Lung (tissue), 12 donors: ENCODE data around the gene TMEM98. TPM values are rescaled to one million over a fixed set of nuclear protein-coding genes. Genes with fewer than 3 reads are reported as not detected.
"Not testable (repeated sequence)": the region's sequence is repeated elsewhere in the genome, so short reads cannot be mapped to it uniquely, and the experiment has no call there.

ENCODE experiments used
- ATAC-seq: fragments of 200-7000 bp; cut with Tn5 transposase; one replicate; pipeline ENCODE4 v1.9.1; 2020; ENCODE audit warnings: moderate number of reproducible peaks; ENCODE audit not compliant: insufficient read depth, low FRiP score
- DNase-seq, 3 donors: peaks; one replicate each; pipeline ENCODE4 v3.0.0-alpha.2; 2013 to 2017
- H3K27ac ChIP-seq, 2 donors: one replicate each; pipeline ENCODE4 v1.5.1; 2013; ENCODE audit warnings: mild to moderate bottlenecking in 2 of 2, moderate library complexity in 2 of 2, control low read depth in 1 of 2, inconsistent platforms in 1 of 2, low read depth in 1 of 2, low read length in 1 of 2
- H3K27me3 ChIP-seq, 3 donors: one replicate each; pipeline ENCODE4 v1.5.1; 2013; ENCODE audit warnings: low read length in 2 of 3; ENCODE audit not compliant: control insufficient read depth in 3 of 3, insufficient read depth in 3 of 3
- H3K36me3 ChIP-seq, 4 donors: one replicate each; pipeline ENCODE4 v1.5.1; 2013; ENCODE audit warnings: low read length in 4 of 4, mild to moderate bottlenecking in 1 of 4, moderate library complexity in 1 of 4; ENCODE audit not compliant: control insufficient read depth in 4 of 4, insufficient read depth in 4 of 4
- H3K4me1 ChIP-seq, 5 donors: one replicate each; pipeline ENCODE4 v1.5.1; 2013; ENCODE audit warnings: low read length in 5 of 5, mild to moderate bottlenecking in 2 of 5, moderate library complexity in 1 of 5; ENCODE audit not compliant: control insufficient read depth in 5 of 5, insufficient read depth in 5 of 5
- H3K4me3 ChIP-seq: one replicate; pipeline ENCODE4 v1.5.1; 2013; ENCODE audit warnings: mild to moderate bottlenecking, control low read depth, moderate library complexity
- H3K9ac ChIP-seq, 2 donors: one replicate each; pipeline ENCODE4 v1.5.1; 2013; ENCODE audit warnings: low read length in 2 of 2, control low read depth in 1 of 2; ENCODE audit not compliant: insufficient read depth in 1 of 2
- H3K9me3 ChIP-seq, 4 donors: one replicate each; pipeline ENCODE4 v1.5.1; 2013; ENCODE audit warnings: low read length in 3 of 4, mild to moderate bottlenecking in 1 of 4, moderate library complexity in 1 of 4; ENCODE audit not compliant: control insufficient read depth in 4 of 4, insufficient read depth in 3 of 4
- WGBS, 2 donors: extraction: QIAGEN DNeasy Blood & Tissue Kit; methylation state at CpG; one replicate each; pipeline ENCODE4 v1.1.7; 2013; 5-methylcytosine and 5-hydroxymethylcytosine counted together
- polyA plus RNA-seq, 2 donors: library from polyadenylated mRNA; stranded (reverse); fragments of 200-250 nt; gene quantifications; one replicate each; pipeline ENCODE4 v1.2.1, GENCODE V29; 2013
- total RNA-seq, 2 donors: library from RNA; depleted of rRNA in 1 of 2; stranded (reverse); fragments of >200 nt in 1 of 2; gene quantifications; one replicate each; pipeline ENCODE4 v1.2.1, GENCODE V29; 2014 to 2021
- TF ChIP-seq, protein P1 (sequence below): IDR thresholded peaks from 2 replicates; pipeline ENCODE4 v1.5.1; 2012; ENCODE audit warnings: mild to moderate bottlenecking; ENCODE audit errors: control extremely low read depth, extremely low read depth
- donor health status: control.
- donor health status: control.
- donor health status: Bipolar disorder and iron deficiency.
- donor health status: healthy.
- donor health status: DM: yes; HTN: yes; CAD: no.

TMEM98 gene
- total and polyA plus RNA-seq, 4 donors: 28.4 to 176 (median 46.3) TPM

DNA sequence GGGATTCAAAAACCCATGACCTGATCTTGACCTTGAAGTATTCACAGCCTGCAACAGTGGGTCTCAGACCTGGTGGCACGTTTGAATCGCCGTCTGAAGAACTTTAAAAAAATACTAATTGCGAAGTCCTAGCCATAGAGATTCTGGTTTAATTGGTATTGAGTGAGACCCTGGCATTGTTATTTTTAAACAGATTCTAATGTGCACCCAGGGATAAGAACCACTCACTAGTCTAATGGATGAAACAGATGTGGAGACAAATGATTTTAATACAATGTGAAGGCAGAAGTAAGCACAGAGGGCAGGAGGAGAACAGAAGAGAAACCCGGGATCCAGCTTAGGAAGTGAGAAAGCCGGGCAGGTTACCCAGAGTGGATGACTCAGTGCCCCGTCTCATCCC, 21.2 kb downstream of the TMEM98 start:
- Histone ChIP-seq H3K27me3 (no peaks in the 10 kb centered on the region), H3K4me3 (no peak overlapping the region), H3K36me3 (no peaks in the 10 kb centered on the region), H3K27ac (no peak overlapping the region), H3K9ac (no peak overlapping the region), H3K4me1 (peaks cover 0 to 5% (median 4%) of the 10 kb centered on the region in 5 donors), H3K9me3 (no peaks in the 10 kb centered on the region)
- TF ChIP-seq, protein P1, sequence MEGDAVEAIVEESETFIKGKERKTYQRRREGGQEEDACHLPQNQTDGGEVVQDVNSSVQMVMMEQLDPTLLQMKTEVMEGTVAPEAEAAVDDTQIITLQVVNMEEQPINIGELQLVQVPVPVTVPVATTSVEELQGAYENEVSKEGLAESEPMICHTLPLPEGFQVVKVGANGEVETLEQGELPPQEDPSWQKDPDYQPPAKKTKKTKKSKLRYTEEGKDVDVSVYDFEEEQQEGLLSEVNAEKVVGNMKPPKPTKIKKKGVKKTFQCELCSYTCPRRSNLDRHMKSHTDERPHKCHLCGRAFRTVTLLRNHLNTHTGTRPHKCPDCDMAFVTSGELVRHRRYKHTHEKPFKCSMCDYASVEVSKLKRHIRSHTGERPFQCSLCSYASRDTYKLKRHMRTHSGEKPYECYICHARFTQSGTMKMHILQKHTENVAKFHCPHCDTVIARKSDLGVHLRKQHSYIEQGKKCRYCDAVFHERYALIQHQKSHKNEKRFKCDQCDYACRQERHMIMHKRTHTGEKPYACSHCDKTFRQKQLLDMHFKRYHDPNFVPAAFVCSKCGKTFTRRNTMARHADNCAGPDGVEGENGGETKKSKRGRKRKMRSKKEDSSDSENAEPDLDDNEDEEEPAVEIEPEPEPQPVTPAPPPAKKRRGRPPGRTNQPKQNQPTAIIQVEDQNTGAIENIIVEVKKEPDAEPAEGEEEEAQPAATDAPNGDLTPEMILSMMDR: no peak
- 70 to 82% methylated on average over 7 of the region's 7 CpGs for WGBS, 2 donors
- DNase-seq: no peak
- no peak for ATAC-seq

GRCh38 chr17:32952491-32952890, 24.5 kb downstream of the TMEM98 start:
- not testable (repeated sequence) for H3K9me3 ChIP-seq, H3K4me3 ChIP-seq, ATAC-seq, H3K27me3 ChIP-seq, H3K27ac ChIP-seq, H3K9ac ChIP-seq, H3K4me1 ChIP-seq, DNase-seq, H3K36me3 ChIP-seq
- 81 to 88% methylated on average over 1 of the region's 1 CpG for WGBS, 2 donors

DNA sequence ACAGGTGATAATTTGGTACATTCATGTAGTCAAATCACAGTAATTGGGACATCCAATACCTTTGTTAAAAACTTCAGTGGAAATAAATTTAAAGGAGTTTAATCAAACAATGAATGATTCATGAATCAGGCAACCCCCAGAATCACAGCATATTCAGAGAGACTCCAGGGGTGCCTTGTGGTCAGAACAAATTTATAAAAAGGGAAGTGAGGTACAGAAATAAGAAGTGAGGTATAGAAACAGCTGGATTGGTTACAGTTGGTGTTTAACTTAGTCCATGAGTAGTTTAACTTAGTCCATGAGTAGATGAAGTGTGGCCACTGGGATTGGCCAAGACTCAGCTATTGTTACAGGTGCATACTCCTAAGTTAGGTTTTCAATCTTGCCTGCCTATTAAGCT, 25.1 kb downstream of the TMEM98 start:
- H3K4me3 ChIP-seq: no peak overlapping the region
- H3K4me1 ChIP-seq: peaks cover 0 to 2% (median 0%) of the 10 kb centered on the region in 5 donors
- H3K36me3 ChIP-seq: no peaks in the 10 kb centered on the region
- H3K27ac ChIP-seq: no peak overlapping the region
- no peak overlapping the region for H3K9ac ChIP-seq
- H3K27me3 ChIP-seq: no peaks in the 10 kb centered on the region
- no peak for DNase-seq
- no peak for ATAC-seq
- no peaks in the 10 kb centered on the region for H3K9me3 ChIP-seq
- TF ChIP-seq, protein P1: no peak

GRCh38 chr17:32953857-32954256, 25.9 kb downstream of the TMEM98 start:
- ATAC-seq (no peak), DNase-seq (no peak)
- peaks cover 0 to 2% (median 0%) of the 10 kb centered on the region in 5 donors for H3K4me1 ChIP-seq
- H3K27ac ChIP-seq: no peak overlapping the region
- TF ChIP-seq, protein P1: no peak
- no peaks in the 10 kb centered on the region for H3K9me3 ChIP-seq
- H3K27me3 ChIP-seq: no peaks in the 10 kb centered on the region
- H3K9ac ChIP-seq: no peak overlapping the region
- 90 to 91% methylated on average over 2 of the region's 2 CpGs for WGBS, 2 donors
- H3K36me3 ChIP-seq: no peaks in the 10 kb centered on the region
- H3K4me3 ChIP-seq: no peak overlapping the region
